GM12878 (cell line): ENCODE measurements around the gene POP7.
"Not testable (repeated sequence)": the region's sequence is repeated elsewhere in the genome, so short reads cannot be mapped to it uniquely, and the experiment has no call there.

Experiments
- CTCF ChIP-seq, 3 experiments: IDR thresholded peaks in 2 of 3; conservative IDR thresholded peaks in 1 of 3; 2 replicates each; pipeline ENCODE4 v1.5.1; 2011; ENCODE audit warnings: low read depth in 3 of 3, low read length in 3 of 3, mild to moderate bottlenecking in 3 of 3, control low read depth in 2 of 3, moderate library complexity in 2 of 3, inconsistent platforms in 1 of 3, mixed read lengths in 1 of 3; ENCODE audit not compliant: control insufficient read depth in 2 of 3, insufficient read depth in 1 of 3; ENCODE audit errors: extremely low read depth in 1 of 3
- EGR1 ChIP-seq, 2 experiments: IDR thresholded peaks; 1 replicate in 1 of 2; 2 replicates in 1 of 2; pipeline ENCODE4 v1.6.1; 2011 to 2012; ENCODE audit warnings: low read depth in 2 of 2, low read length in 2 of 2, borderline replicate concordance in 1 of 2, mild to moderate bottlenecking in 1 of 2, moderate library complexity in 1 of 2
- EP300 ChIP-seq, 2 experiments: fragments of 150-350 bp in 1 of 2; IDR thresholded peaks; 2 replicates each; pipeline ENCODE4 v1.6.1; 2011 to 2012; ENCODE audit warnings: low read depth in 2 of 2, low read length in 2 of 2, borderline replicate concordance in 1 of 2, improper control_type of control experiment in 1 of 2, inconsistent platforms in 1 of 2; ENCODE audit not compliant: control insufficient read depth in 1 of 2
- NR2F1 ChIP-seq: fragments of 450-650 bp; conservative IDR thresholded peaks from 2 replicates; pipeline ENCODE4 v1.6.1; 2017; ENCODE audit warnings: mild to moderate bottlenecking
- POLR2A ChIP-seq: IDR thresholded peaks from 2 replicates; pipeline ENCODE4 v1.6.1; 2011; ENCODE audit warnings: low read depth, mild to moderate bottlenecking, low read length
- REST ChIP-seq: IDR thresholded peaks from 2 replicates; pipeline ENCODE4 v1.6.1; 2012; ENCODE audit warnings: mild to moderate bottlenecking, low read depth, low read length
- SIN3A ChIP-seq: IDR thresholded peaks from 2 replicates; pipeline ENCODE4 v1.6.1; 2012; ENCODE audit warnings: low read depth, low read length, improper control_type of control experiment
- SMC3 ChIP-seq: IDR thresholded peaks from 2 replicates; pipeline ENCODE4 v1.6.1; 2011; ENCODE audit warnings: low read length, improper control_type of control experiment, borderline replicate concordance
- TAF1 ChIP-seq: IDR thresholded peaks from 2 replicates; pipeline ENCODE4 v1.6.1; 2011; ENCODE audit warnings: mild to moderate bottlenecking, low read depth, low read length, borderline replicate concordance

GRCh38 chr7:100669106-100669505, 36.8 kb upstream of the POP7 start:
- TF ChIP-seq POLR2A; EGR1 (IDR thresholded peaks at IDR 0.05; ENCODE audit: borderline replicate concordance in 1 of 2, low read depth in 2 of 2, low read length in 2 of 2); NR2F1; CTCF (IDR thresholded peaks at IDR 0.05 in 2 of 3, conservative IDR thresholded peaks at IDR 0.05 in 1 of 3; ENCODE audit: control insufficient read depth in 2 of 3, extremely low read depth in 1 of 3, insufficient read depth in 1 of 3, low read depth in 3 of 3, low read length in 3 of 3); SMC3; REST; TAF1; EP300 (IDR thresholded peaks at IDR 0.05; ENCODE audit: borderline replicate concordance in 1 of 2, control insufficient read depth in 1 of 2, low read depth in 2 of 2, low read length in 2 of 2); SIN3A: not testable (repeated sequence)
